HEK293T (cell line): ENCODE results near the gene TTC7B.

Experiments used
- ARNT ChIP-seq: fragments of 450-650 bp; IDR thresholded peaks from 2 replicates; pipeline ENCODE4 v1.6.1; 2017; ENCODE audit warnings: mild to moderate bottlenecking
- BHLHE40 ChIP-seq: fragments of 450-650 bp; IDR thresholded peaks from 2 replicates; pipeline ENCODE4 v1.6.1; 2016; ENCODE audit warnings: mild to moderate bottlenecking, moderate library complexity, borderline replicate concordance
- FOXA1 ChIP-seq: fragments of 450-650 bp; IDR thresholded peaks from 2 replicates; pipeline ENCODE4 v1.6.1; 2016; ENCODE audit warnings: mild to moderate bottlenecking
- FOXK2 ChIP-seq: fragments of 450-650 bp; IDR thresholded peaks from 2 replicates; pipeline ENCODE4 v1.6.1; 2016; ENCODE audit warnings: mild to moderate bottlenecking
- FOXM1 ChIP-seq: fragments of 450-650 bp; IDR thresholded peaks from 2 replicates; pipeline ENCODE4 v1.6.1; 2017; ENCODE audit warnings: mild to moderate bottlenecking, borderline replicate concordance
- HDGF ChIP-seq: fragments of 450-650 bp; IDR thresholded peaks from 2 replicates; pipeline ENCODE4 v1.6.1; 2017; ENCODE audit warnings: antibody characterized with exemption, borderline replicate concordance
- L3MBTL2 ChIP-seq: fragments of 450-650 bp; conservative IDR thresholded peaks from 2 replicates; pipeline ENCODE4 v1.6.1; 2016; ENCODE audit warnings: mild to moderate bottlenecking
- LEF1 ChIP-seq: fragments of 450-650 bp; IDR thresholded peaks from 2 replicates; pipeline ENCODE4 v1.6.1; 2017; ENCODE audit warnings: mild to moderate bottlenecking, borderline replicate concordance
- NFRKB ChIP-seq: fragments of 450-650 bp; IDR thresholded peaks from 2 replicates; pipeline ENCODE4 v1.6.1; 2016; ENCODE audit warnings: mild to moderate bottlenecking, moderate library complexity
- PKNOX1 ChIP-seq: fragments of 450-650 bp; IDR thresholded peaks from 2 replicates; pipeline ENCODE4 v1.6.1; 2016
- SP1 ChIP-seq: fragments of 450-650 bp; IDR thresholded peaks from 2 replicates; pipeline ENCODE4 v1.6.1; 2017
- SUZ12 ChIP-seq: fragments of 450-650 bp; IDR thresholded peaks from 2 replicates; pipeline ENCODE4 v1.6.1; 2016; ENCODE audit warnings: mild to moderate bottlenecking
- TARDBP ChIP-seq: fragments of 450-650 bp; IDR thresholded peaks from 2 replicates; pipeline ENCODE4 v1.6.1; 2016

- no peak for TF ChIP-seq SP1
- no peak for TF ChIP-seq FOXA1
- TF ChIP-seq BHLHE40: no peak
- no peak for TF ChIP-seq SUZ12
- no peak for TF ChIP-seq FOXM1
- TF ChIP-seq NFRKB: no peak
- TF ChIP-seq TARDBP: no peak
- TF ChIP-seq ARNT: no peak
- TF ChIP-seq L3MBTL2: no peak
- TF ChIP-seq FOXK2: no peak
- TF ChIP-seq PKNOX1: no peak
- TF ChIP-seq LEF1: no peak
- no peak for TF ChIP-seq HDGF
Measured at GRCh38 chr14:90774316-90774715, 41.9 kb downstream of the TTC7B start.
